WERI-Rb-1 (cell line): Measurements from ENCODE around the gene ZNF418.
A peak's percentile ranks its signal among the peaks of the same experiment; 100 is the strongest.

Experiments
- DNase-seq: peaks from one replicate; pipeline ENCODE4 v3.0.0-alpha.2; 2020
- H3K27ac ChIP-seq: fragments of 250-450 bp; sonication (Bioruptor Pico); 2 replicates; pipeline ENCODE4 v1.5.1; 2020; ENCODE audit warnings: mild to moderate bottlenecking, moderate library complexity
- H3K27me3 ChIP-seq: fragments of 250-450 bp; sonication (Bioruptor Pico); 2 replicates; pipeline ENCODE4 v1.5.1; 2021; ENCODE audit warnings: mild to moderate bottlenecking, low read depth, moderate library complexity; ENCODE audit not compliant: insufficient read depth, severe bottlenecking
- H3K36me3 ChIP-seq: fragments of 250-450 bp; sonication (Bioruptor Pico); 2 replicates; pipeline ENCODE4 v1.5.1; 2020; ENCODE audit warnings: mild to moderate bottlenecking, moderate library complexity
- H3K4me3 ChIP-seq: 2 replicates; pipeline ENCODE4 v1.5.1; 2011; ENCODE audit warnings: low read depth, mild to moderate bottlenecking, control low read depth, low read length
- H3K9me3 ChIP-seq: fragments of 250-450 bp; sonication (Bioruptor Pico); 2 replicates; pipeline ENCODE4 v1.5.1; 2021; ENCODE audit warnings: mild to moderate bottlenecking, moderate library complexity; ENCODE audit not compliant: severe bottlenecking
- CTCF ChIP-seq: IDR thresholded peaks from 2 replicates; pipeline ENCODE4 v1.5.1; 2011; ENCODE audit warnings: low read depth, mild to moderate bottlenecking, control low read depth, inconsistent platforms, low read length

The ZNF418 gene

GRCh38 chr19:57934820-57935665 lies at the start of gene ZNF418:
Gene ZNF418, minus strand, starts transcription at chr19:57935402. Its CDS starts 1,580 bp downstream, at chr19:57933822.
- H3K27me3 ChIP-seq, result no peaks in the 10 kb centered on the region
- H3K4me3 ChIP-seq, result peak within 1 kb of the TSS; percentile 88
- DNase-seq, result peak; percentile 77
- peaks cover 64% of the 10 kb centered on the region for H3K36me3 ChIP-seq
- peaks cover 6% of the 10 kb centered on the region for H3K9me3 ChIP-seq
- TF ChIP-seq CTCF, result no peak
- H3K27ac ChIP-seq, result peak within 1 kb of the TSS; percentile 87

GRCh38 chr19:57978586-57979289 lies 43.5 kb upstream of the ZNF418 start:
- no peak overlapping the region for H3K27ac ChIP-seq
- no peaks in the 10 kb centered on the region for H3K27me3 ChIP-seq
- H3K9me3 ChIP-seq, result peaks cover 68% of the 10 kb centered on the region
- peaks cover 78% of the 10 kb centered on the region for H3K36me3 ChIP-seq
- no peak overlapping the region for H3K4me3 ChIP-seq
- no peak for TF ChIP-seq CTCF
- DNase-seq, result no peak

- H3K27me3 ChIP-seq, result no peaks in the 10 kb centered on the region
- H3K27ac ChIP-seq, result no peak within 1 kb of the TSS
- H3K9me3 ChIP-seq, result peaks cover 42% of the 10 kb centered on the region
- no peak within 1 kb of the TSS for H3K4me3 ChIP-seq
- DNase-seq, result no peak
- no peak for TF ChIP-seq CTCF
- H3K36me3 ChIP-seq, result peaks cover 35% of the 10 kb centered on the region
These were observed 39.2 kb upstream of the ZNF418 start, which contains the start of gene C19orf18 for GRCh38 chr19:57974434-57974833. Gene C19orf18, minus strand, starts transcription at chr19:57974534. Its CDS starts 102 bp downstream, at chr19:57974432.

- no peak for DNase-seq
- H3K4me3 ChIP-seq, result no peak overlapping the region
- no peak overlapping the region for H3K27ac ChIP-seq
- H3K9me3 ChIP-seq, result peaks cover 20% of the 10 kb centered on the region
- TF ChIP-seq CTCF, result no peak
- H3K36me3 ChIP-seq, result no peaks in the 10 kb centered on the region
- H3K27me3 ChIP-seq, result no peaks in the 10 kb centered on the region
These were observed 29.6 kb upstream of the ZNF418 start for GRCh38 chr19:57964761-57965160.

- H3K9me3 ChIP-seq, result peaks cover 24% of the 10 kb centered on the region
- H3K27me3 ChIP-seq, result no peaks in the 10 kb centered on the region
- no peaks in the 10 kb centered on the region for H3K36me3 ChIP-seq
- no peak for TF ChIP-seq CTCF
- DNase-seq, result no peak
- H3K4me3 ChIP-seq, result no peak overlapping the region
- H3K27ac ChIP-seq, result no peak overlapping the region
These were observed 26.6 kb upstream of the ZNF418 start for GRCh38 chr19:57961785-57962184.
